NCI-H2196 treated with DMSO at 0.1 percent for 48 hours (cell line): ENCODE results near the gene MEX3B.
"Not testable (repeated sequence)": the region's sequence is repeated elsewhere in the genome, so short reads cannot be mapped to it uniquely, and the experiment has no call there.

ENCODE experiments used
- DNase-seq: peaks from one replicate; lab custom pipeline; 2025; ENCODE audit not compliant: unreplicated experiment; lab: John Stamatoyannopoulos, UW

The MEX3B gene

GRCh38 chr15:82051664-82052063, 5.8 kb upstream of the MEX3B start:
- no peak for DNase-seq

GRCh38 chr15:82048811-82049210, 3.0 kb upstream of the MEX3B start:
- DNase-seq = no peak

GRCh38 chr15:82047453-82048400, 1.9 kb upstream of the MEX3B start:
- DNase-seq = no peak

- DNase-seq = peak; percentile 69
Measured at GRCh38 chr15:82046666-82047452, 1.0 kb upstream of the MEX3B start.

GRCh38 chr15:82045179-82045891, 483 bp downstream of the MEX3B start:
- no peak for DNase-seq

- DNase-seq = no peak
Measured at GRCh38 chr15:82044373-82045178, 1.2 kb downstream of the MEX3B start.

GRCh38 chr15:82043796-82044372, 1.9 kb downstream of the MEX3B start:
- DNase-seq = no peak

GRCh38 chr15:82043130-82043673, 2.6 kb downstream of the MEX3B start:
- no peak for DNase-seq

GRCh38 chr15:82040862-82041261, 5.0 kb downstream of the MEX3B start:
- DNase-seq = peak; percentile 69

GRCh38 chr15:82040390-82040789, 5.4 kb downstream of the MEX3B start:
- DNase-seq = no peak

- no peak for DNase-seq
Measured at GRCh38 chr15:82039871-82040270, 5.9 kb downstream of the MEX3B start.

- DNase-seq = no peak
Measured at GRCh38 chr15:82036461-82036860, 9.4 kb downstream of the MEX3B start.

GRCh38 chr15:82031871-82032270, 13.9 kb downstream of the MEX3B start:
- DNase-seq = no peak

GRCh38 chr15:82030176-82030575, 15.6 kb downstream of the MEX3B start:
- DNase-seq = no peak

- DNase-seq = not testable (repeated sequence)
Measured at GRCh38 chr15:82028163-82028562, 17.7 kb downstream of the MEX3B start.

- peak; percentile 65 for DNase-seq
Measured at GRCh38 chr15:82021992-82022391, 23.8 kb downstream of the MEX3B start.

- DNase-seq = no peak
Measured at GRCh38 chr15:82020625-82021394, 25.0 kb downstream of the MEX3B start.

- DNase-seq = no peak
Measured at GRCh38 chr15:82018201-82018600, 27.6 kb downstream of the MEX3B start.

GRCh38 chr15:82017656-82018055, 28.2 kb downstream of the MEX3B start:
- DNase-seq = no peak
